Motor neuron (in vitro differentiated cells): ENCODE measurements around the gene CCDC40. TPM values are rescaled to one million over a fixed set of nuclear protein-coding genes. Genes with fewer than 3 reads are reported as not detected.

Source experiments
- ATAC-seq, 8 experiments: fragments of 200-7000 bp; cut with Tn5 transposase; replicated peaks in 6 of 8; 2 replicates each; pipeline ENCODE4 v1.8.0; 2021; ENCODE audit warnings: mild to moderate bottlenecking in 8 of 8, moderate library complexity in 8 of 8
- H3K27ac ChIP-seq, 2 donors: fragments of 250-450 bp; sonication (Bioruptor Pico); 2 replicates each; pipeline ENCODE4 v1.9.0; 2021; ENCODE audit warnings: antibody characterized with exemption in 2 of 2, mild to moderate bottlenecking in 2 of 2, moderate library complexity in 1 of 2
- H3K4me1 ChIP-seq, 2 donors: fragments of 250-450 bp; sonication (Bioruptor Pico); replicated peaks in 1 of 2; 2 replicates each; pipeline ENCODE4 v1.6.1; 2021; ENCODE audit warnings: antibody characterized with exemption in 2 of 2, mild to moderate bottlenecking in 2 of 2, moderate library complexity in 1 of 2
- H3K4me3 ChIP-seq, 5 donors: fragments of 250-450 bp; sonication (Bioruptor Pico); 2 replicates each; pipeline ENCODE4 v1.9.0; 2021; ENCODE audit warnings: antibody characterized with exemption in 5 of 5, mild to moderate bottlenecking in 5 of 5, moderate library complexity in 4 of 5
- WGBS, 10 experiments: fragments of 450-650 bp; shearing (Covaris generic); methylation state at CpG; one replicate each; pipeline ENCODE4 v1.0.0; 2022; 5-methylcytosine and 5-hydroxymethylcytosine counted together
- in situ Hi-C, 9 experiments: fragments of 400-800 bp; cut with MboI; loops; one replicate each; pipeline ENCODE4 v1.15.0; 2021; ENCODE audit warnings: low sequenced_read_pairs in 9 of 9, low pct_unique_long_range_greater_than_20kb in 2 of 9; ENCODE audit not compliant: unreplicated experiment in 9 of 9
- total RNA-seq, 8 experiments: library from RNA; unstranded; fragments of 300-600 nt; gene quantifications; 2 replicates each; pipeline versions ENCODE4 v1.2.3 to v1.2.4, GENCODE V29; 2022

CCDC40 gene
- total RNA-seq, 8 experiments from 2014 or later = 2.3 to 23.0 (median 8.2) TPM

DNA sequence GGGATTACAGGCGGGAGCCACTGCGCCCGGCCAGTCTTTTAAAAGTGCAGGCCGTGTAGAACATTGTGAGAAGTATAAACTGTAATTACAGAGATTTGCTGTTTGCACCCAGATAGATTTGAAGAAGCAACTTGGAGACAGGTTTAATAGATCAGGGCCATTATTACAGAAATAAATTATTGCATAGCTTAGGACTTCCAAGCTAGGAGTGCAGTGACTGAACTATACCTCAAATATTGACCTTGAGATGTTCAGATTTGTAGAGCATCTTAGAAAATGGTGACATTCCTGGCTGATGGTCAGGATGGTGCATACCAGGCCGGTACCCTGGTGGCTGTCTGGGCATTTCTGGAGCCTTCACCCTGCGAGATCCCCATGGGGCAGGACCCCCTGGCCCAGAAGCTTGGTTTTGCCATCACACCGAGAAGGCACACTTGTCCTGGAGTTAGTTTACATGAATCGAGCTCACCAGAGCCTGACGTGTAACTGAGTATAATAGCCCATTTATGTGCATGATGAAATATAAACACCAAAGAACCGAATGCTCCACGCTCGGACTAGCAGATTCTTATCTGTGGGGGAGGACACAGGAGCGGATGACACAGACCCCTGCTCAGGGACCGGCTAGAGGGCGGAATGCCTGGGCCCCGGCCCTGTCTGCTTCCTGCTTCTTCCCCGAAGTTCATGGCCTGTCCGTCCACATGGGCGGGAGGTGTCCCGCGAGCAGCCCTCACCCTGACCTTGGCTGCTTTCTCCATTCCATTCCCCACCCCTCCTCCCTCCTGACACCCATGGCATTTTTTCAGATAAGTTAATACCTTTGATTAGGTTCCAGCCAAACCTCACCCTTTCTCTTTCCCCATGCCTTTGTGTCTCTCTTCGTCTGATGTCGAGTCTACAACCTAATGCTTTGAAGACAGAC lies 32.1 kb downstream of the CCDC40 start:
- in situ Hi-C loops = no loop called here
- Histone ChIP-seq H3K4me3 (no peak overlapping the region), H3K4me1 (no peaks in the 10 kb centered on the region), H3K27ac (no peak overlapping the region)
- 56 to 95% (median 80%) methylated on average over 1 to 10 of the region's 23 CpGs; no CpG with 5 or more reads in 2 of the 10 experiments for WGBS, 10 experiments
- peak in 3 of 8 experiments; percentile 23 to 79 (median 78) for ATAC-seq

DNA sequence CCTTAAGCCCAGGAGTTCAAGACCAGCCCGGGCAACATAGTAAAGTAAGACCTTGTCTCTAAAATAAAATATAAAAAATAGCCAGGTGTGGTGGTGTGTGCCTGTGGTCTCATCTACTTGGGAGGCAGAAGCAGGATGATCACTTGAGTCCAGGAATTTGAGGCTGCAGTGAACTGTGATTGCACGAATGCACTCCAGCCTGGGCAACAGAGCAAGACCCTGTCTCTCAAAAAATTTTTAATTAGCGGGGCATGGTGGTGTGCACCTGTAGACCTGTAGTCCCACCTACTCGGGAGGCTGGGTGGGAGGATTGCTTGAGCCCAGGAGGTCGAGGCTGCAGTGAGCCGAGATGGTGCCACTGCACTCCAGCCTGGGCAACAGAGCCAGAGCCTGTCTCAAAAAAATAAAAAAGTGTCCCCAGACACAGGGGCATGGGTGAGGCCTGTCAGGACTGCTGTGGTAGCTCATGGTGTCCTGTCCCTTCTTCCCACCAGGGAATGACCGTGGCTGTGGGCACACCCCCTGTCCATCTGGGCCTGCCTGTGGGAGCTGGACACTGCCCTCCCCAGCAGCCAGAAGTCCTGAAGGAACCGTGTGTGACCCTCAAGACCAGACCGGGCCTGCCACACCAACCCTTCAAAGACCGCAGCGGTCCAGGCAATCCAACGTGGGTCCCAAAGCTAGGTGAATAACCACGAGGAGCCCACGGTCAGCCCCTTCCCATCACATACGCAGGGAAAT lies 34.1 kb downstream of the CCDC40 start:
- ATAC-seq = peak in 1 of 8 experiments; percentile 69

DNA sequence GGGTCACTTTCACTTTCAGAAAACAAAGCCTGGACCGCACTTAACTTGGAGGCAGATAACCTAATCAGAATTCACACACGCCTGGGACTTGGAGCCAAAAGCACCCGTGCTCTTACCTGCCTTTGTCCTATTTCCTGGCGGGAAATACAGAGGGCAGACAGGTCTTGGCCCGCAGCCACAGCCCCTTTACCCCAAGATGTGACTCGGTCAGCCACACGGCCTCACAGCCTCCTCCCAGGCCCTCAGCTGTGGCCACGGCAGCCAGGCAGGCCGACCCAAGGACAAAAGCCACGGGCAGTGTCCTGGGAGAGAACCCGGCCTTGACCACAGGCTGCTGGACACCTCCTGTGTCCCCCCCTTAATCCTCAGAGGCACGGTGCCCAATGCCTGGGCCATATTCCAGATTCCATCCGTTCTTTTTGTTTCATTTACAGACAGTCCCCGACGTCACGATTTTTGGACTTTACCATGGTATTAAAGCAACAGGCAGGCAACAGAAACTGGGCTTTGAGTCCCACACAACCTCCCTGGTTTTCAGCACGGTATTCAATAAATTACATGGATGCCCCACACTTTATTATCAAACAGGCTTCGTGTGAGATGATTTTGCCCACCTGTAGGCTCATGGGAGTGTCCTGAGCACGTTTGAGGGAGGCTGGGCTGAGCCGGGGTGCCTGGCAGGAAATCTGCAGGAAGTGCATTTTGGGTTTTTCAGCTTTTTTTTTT lies 34.8 kb downstream of the CCDC40 start:
- Histone ChIP-seq H3K4me3 (no peak overlapping the region), H3K27ac (no peak overlapping the region), H3K4me1 (no peaks in the 10 kb centered on the region)
- in situ Hi-C loops = no loop called here
- peak in 3 of 8 experiments; percentile 29 to 75 (median 33) for ATAC-seq
- WGBS, 10 experiments = 18 to 100% (median 66%) methylated on average over 1 to 12 of the region's 20 CpGs; no CpG with 5 or more reads in 3 of the 10 experiments

More for the DNA sequence above, 34.1 kb downstream of the CCDC40 start:
- no peak overlapping the region for H3K27ac ChIP-seq
- 93 to 100% (median 95%) methylated on average over 1 to 10 of the region's 15 CpGs; no CpG with 5 or more reads in 1 of the 10 experiments for WGBS, 10 experiments
- H3K4me1 ChIP-seq = no peaks in the 10 kb centered on the region
- in situ Hi-C loops = no loop called here
- no peak overlapping the region for H3K4me3 ChIP-seq

DNA sequence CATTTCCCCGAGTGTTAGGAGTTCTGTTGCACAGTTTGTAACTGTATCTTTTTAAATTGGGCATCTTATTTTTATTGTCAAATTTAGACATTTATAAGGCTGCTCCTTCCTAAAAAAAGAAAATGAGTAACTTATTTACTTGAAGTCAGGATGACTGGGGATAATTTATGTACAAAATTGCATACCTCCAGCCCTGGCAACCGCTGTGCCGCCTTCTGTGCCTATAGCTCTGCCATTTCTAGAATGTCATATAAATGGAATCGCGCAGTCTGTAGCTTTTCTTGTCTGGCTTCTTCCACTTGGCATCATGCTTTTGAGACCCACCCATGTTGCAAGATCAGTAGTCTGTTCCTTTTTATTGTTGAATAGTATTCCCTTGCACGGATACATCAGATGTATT lies 36.0 kb downstream of the CCDC40 start:
- WGBS, 10 experiments = 60 to 100% (median 95%) methylated on average over 1 to 5 of the region's 6 CpGs
- Histone ChIP-seq H3K4me3 (no peak overlapping the region), H3K4me1 (no peaks in the 10 kb centered on the region), H3K27ac (no peak overlapping the region)
- in situ Hi-C loops = no loop called here
- no peak for ATAC-seq

DNA sequence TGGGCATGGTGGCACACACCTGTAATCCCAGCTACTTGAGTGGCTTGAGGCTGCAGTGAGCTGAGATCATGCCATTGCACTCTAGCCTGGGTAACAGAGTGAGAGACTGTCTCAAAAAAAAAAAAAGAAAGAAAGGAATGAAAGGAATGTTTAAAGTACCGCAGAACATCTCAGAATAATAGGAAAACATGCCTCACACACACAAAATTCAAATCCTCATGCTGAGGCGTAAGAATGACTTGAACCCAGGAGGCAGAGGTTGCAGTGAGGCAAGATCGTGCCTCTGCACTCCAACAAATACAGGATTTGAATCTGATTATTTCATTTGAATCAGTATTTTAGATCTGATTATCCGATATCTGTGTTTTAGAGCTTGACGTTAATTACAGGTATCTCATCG lies 43.6 kb downstream of the CCDC40 start:
- Histone ChIP-seq H3K4me1 (peaks cover 0 to 6% of the 10 kb centered on the region in 2 donors), H3K27ac (no peak overlapping the region), H3K4me3 (no peak overlapping the region)
- in situ Hi-C loops = no loop called here
- WGBS, 10 experiments = 66 to 100% (median 81%) methylated on average over 2 to 6 of the region's 6 CpGs; no CpG with 5 or more reads in 1 of the 10 experiments
- no peak for ATAC-seq

DNA sequence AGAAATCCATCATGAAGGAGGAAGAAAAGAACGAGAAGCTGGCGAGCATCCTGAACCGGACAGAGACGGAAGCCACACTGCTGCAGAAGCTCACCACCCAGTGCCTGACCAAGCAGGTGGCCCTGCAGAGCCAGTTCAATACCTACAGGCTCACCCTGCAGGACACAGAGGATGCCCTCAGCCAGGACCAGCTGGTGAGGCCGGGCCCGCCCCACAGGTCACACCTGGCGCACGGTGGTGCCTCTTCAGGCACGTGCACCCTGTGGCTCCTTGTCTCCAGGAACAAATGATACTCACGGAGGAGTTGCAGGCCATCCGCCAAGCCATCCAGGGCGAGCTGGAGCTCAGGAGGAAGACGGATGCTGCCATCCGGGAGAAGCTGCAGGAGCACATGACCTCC lies 45.2 kb downstream of the CCDC40 start:
- WGBS, 10 experiments = 89 to 100% (median 100%) methylated on average over 1 to 5 of the region's 14 CpGs; no CpG with 5 or more reads in 5 of the 10 experiments
- no peak overlapping the region for H3K4me3 ChIP-seq
- no peak overlapping the region for H3K27ac ChIP-seq
- no peak for ATAC-seq
- H3K4me1 ChIP-seq = peaks cover 0 to 6% of the 10 kb centered on the region in 2 donors
- in situ Hi-C loops = no loop called here

DNA sequence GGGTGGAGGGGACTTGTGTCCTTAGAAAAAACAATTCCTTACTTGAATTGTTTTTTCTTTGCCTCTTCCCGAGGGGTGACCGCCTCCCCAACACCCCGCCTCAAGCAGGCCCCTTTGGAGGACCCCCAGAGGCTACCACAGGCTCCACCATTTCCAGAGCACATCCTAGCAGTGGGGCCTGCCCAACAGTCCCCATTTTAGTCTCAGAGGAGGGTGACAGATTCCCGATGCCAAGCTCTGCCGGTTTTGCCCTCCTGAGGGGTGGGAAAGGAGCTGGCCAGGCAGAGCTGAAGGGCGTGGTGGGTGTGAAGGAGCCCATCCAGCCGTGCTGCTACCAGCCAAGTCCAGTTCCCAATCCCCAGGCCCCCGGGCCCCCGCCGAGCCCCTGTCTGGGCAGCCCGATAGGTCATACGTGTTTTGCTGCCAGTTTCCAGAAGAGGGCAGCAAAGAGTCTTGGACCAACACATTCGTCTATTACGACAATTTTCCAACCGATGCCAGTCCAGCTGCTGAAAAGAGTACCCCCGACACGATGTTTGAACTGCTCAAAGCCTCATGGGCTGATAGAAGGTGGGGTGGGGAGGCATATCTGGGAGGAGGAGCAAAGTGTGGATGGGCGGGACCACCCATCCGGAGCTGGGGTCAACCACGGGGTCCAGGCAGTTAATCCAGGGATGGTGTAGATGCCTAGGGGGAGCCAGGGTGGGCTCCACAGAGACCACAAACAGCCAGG lies 46.1 kb downstream of the CCDC40 start:
- Histone ChIP-seq H3K4me3 (no peak overlapping the region), H3K4me1 (peaks cover 0 to 6% of the 10 kb centered on the region in 2 donors), H3K27ac (no peak overlapping the region)
- WGBS, 10 experiments = 20% methylated on average over 2 of the region's 20 CpGs; no CpG with 5 or more reads in 9 of the 10 experiments
- in situ Hi-C loops = no loop called here
- ATAC-seq = peak; percentile 60 to 94 (median 72)

DNA sequence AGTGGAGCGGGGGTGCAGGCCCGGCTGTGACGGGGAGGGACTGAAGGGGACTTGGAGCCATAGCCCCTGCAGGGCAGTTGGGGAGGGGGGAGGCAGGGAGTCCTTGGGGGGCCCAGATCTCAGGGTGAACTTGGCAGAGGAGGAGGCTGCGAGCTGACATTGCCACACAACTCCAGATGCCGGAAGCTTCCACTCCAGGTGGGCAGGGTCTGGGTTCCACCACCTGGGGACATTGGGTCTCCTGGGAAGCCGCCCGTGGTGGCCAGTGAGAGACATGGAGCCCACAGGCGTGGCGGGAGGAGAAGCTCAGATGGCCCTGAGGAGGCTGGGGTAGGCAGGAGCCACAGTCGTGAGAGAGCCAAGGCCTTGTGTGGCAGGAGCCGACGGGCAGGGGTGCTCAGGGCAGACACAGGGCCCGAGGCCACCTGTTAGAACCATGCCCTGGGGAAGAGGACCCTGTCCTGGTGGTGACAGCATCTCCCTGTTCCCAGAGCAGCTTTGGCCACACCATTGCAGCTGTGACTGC lies 46.8 kb downstream of the CCDC40 start:
- H3K4me3 ChIP-seq = no peak overlapping the region
- peaks cover 0 to 6% of the 10 kb centered on the region in 2 donors for H3K4me1 ChIP-seq
- no peak overlapping the region for H3K27ac ChIP-seq
- peak in 2 of 8 experiments; percentile 15 to 18 for ATAC-seq
- WGBS, 10 experiments = 60 to 100% methylated on average over 2 of the region's 13 CpGs; no CpG with 5 or more reads in 8 of the 10 experiments
- in situ Hi-C loops = no loop called here

DNA sequence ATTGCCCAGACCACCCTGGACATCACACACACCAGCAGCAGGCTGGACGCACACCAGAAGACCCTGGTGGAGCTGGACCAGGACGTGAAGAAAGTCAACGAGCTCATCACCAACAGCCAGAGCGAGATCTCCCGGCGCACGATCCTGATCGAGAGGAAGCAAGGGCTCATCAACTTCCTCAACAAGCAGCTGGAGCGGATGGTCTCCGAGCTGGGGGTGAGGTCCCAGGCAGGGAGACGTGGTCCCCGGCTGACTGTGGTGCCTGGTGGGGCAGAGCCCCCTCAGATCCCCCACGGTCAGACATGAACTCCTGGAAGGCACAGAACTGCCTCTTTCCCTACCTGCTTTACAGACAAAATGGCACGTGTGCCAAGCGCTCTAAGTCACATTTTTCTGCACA lies 48.3 kb downstream of the CCDC40 start:
- no peak overlapping the region for H3K27ac ChIP-seq
- peaks cover 0 to 6% of the 10 kb centered on the region in 2 donors for H3K4me1 ChIP-seq
- ATAC-seq = no peak
- H3K4me3 ChIP-seq = no peak overlapping the region
- WGBS, 10 experiments = 80 to 96% (median 91%) methylated on average over 1 to 9 of the region's 15 CpGs; no CpG with 5 or more reads in 3 of the 10 experiments
- in situ Hi-C loops = no loop called here

DNA sequence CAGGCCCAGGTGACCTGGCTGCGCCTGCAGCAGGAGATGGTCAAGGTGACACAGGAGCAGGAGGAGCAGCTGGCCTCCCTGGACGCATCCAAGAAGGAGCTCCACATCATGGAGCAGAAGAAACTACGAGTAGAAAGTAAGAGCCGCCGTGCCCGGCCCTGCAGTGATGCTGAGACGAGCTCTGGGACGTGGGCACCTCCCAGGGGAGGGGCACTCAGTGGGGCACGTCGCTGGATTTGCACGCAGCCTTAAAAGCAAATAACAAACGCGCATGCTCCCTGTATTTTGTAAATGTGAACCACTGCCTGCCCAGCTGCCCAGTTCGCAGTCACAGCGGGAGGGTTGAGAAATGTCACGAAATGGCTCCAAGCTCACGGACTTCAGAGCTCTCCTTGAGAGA lies 49.6 kb downstream of the CCDC40 start:
- Histone ChIP-seq H3K4me3 (no peak overlapping the region), H3K27ac (no peak overlapping the region), H3K4me1 (peaks cover 0 to 6% of the 10 kb centered on the region in 2 donors)
- 38 to 100% (median 79%) methylated on average over 1 to 5 of the region's 17 CpGs; no CpG with 5 or more reads in 5 of the 10 experiments for WGBS, 10 experiments
- in situ Hi-C loops = no loop called here
- ATAC-seq = peak in 1 of 8 experiments; percentile 39

DNA sequence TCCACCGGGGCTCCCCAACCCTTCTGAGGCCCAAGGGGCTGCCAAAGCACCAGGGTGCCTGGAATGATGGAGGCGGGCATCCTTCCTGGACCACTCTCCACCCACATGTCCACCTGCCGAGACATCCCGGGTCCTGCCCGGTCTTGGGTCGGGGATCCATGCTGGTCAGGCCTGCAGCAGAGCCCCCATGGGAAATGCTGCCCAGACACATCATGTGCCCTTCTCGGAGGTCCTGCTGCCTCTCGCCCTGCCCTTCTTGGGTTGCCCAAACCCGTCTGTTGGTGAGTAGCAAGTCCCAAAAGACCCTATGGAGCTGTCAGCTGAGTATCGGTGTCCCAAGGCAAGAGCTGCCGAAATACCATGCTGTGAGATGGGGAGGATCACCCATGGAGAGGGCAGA lies 50.2 kb downstream of the CCDC40 start:
- in situ Hi-C loops = no loop called here
- no peak for ATAC-seq
- WGBS, 10 experiments = 20 to 100% (median 83%) methylated on average over 1 of the region's 11 CpGs; no CpG with 5 or more reads in 6 of the 10 experiments
- Histone ChIP-seq H3K4me1 (peaks cover 0 to 6% of the 10 kb centered on the region in 2 donors), H3K4me3 (no peak overlapping the region), H3K27ac (no peak overlapping the region)
